Activated naive CD4-positive, alpha-beta T cell (primary cell): ENCODE measurements around the gene NTM.
"Not testable (repeated sequence)": the region's sequence is repeated elsewhere in the genome, so short reads cannot be mapped to it uniquely, and the experiment has no call there.

Source experiments
- DNase-seq, 4 experiments: peaks; one replicate each; lab custom pipeline; 2025; lab: John Stamatoyannopoulos, UW

The NTM gene

DNA sequence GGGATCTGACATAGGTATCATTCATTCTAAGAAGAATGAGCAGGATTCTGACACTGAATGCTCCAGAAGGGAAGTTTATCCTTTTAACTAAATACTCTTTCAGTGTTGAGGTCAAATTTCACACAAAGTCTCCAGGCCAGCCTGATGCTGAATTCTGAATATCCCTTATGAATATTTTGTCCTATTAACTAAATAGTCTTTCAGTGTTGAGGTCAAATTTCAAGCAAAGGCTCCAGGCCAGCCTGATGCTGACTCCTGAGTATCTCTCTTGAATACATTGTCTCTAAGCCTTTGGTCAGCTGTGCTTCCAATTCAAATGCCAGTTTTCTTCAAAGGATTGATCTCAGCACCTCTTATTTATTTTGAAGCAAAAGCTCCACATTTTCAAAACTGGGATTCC lies 676.8 kb downstream of the NTM start:
- DNase-seq, result no peak

- no peak for DNase-seq
These were observed 677.6 kb downstream of the NTM start for GRCh38 chr11:132048040-132048439.

DNA sequence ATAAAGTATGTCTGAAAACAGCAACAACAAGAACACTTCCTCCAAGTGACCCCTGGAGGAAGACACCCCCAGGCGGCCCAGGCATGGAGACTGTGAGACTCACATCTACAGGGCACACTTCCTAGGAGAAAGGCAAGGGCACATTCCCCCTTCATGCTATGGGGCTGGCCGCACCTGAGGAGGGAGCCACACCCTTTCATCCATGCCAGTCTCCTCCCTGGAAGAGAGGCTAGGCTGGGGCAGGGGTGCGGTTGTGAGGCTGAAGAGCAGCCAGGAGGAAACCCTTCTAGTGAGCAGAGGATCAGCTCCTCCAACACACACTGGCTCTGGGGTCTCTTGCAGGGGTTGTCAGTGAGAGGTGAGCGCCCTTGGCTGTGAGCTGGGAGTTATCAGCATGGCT lies 678.8 kb downstream of the NTM start:
- no peak for DNase-seq

DNA sequence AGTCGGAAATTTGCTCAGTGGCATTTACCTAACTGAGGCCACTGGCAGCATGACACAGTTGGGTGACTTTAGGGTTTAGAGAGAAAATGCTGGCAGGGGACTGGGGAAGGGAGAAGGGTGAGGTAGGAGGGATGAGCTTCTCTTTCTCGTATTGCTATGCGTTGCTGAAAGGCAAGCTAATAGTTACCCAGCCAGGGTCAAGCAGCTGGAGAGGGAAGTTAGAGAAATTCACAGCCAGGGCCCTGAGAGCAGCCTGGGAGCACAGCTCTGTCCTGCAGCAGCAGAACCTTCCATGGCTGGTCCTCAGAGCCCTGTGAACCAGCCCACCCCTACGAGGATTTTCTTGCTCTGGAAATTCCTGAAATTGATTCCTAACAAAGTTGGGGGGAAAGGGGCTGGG lies 679.6 kb downstream of the NTM start:
- no peak for DNase-seq

GRCh38 chr11:132050577-132051165 lies 680.3 kb downstream of the NTM start:
- DNase-seq, result no peak

DNA sequence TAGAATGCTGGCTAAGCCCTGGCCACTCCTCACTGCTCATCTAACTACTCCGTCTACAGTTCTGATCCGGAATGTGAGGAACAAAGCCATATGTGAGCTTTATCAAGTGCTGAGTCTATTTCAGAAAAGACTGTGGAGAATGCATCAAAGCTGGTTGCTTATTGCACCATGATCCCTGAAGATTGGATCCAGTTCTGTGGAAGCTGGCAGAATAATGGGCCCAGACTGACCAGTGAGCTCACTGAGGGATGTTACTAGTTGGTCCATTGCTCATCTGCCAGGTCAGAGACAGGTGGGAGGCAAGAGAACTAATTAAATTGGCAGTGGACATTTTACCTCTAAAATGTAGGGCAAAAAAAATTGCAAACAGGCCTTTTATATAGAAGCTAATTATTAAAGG lies 681.3 kb downstream of the NTM start:
- DNase-seq, result no peak

DNA sequence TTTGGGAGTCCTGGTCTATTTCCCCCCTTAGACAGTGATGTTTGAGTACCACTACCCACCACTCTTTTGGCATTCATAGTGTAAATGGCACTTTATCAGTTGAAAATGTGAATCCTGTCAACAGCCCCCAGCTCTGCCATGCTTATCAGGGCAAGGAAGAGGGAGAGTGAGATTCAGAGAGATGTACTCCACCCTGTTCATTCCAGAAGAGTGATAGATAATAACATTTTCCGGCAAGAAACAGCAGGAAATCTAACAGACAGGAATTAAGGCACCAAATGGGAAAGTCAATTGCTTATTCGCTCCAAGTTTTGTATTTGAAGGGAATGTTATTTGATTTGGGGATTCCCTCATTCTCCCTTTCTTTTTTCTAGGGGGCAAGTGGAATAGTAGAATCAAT lies 681.9 kb downstream of the NTM start:
- DNase-seq, result no peak

DNA sequence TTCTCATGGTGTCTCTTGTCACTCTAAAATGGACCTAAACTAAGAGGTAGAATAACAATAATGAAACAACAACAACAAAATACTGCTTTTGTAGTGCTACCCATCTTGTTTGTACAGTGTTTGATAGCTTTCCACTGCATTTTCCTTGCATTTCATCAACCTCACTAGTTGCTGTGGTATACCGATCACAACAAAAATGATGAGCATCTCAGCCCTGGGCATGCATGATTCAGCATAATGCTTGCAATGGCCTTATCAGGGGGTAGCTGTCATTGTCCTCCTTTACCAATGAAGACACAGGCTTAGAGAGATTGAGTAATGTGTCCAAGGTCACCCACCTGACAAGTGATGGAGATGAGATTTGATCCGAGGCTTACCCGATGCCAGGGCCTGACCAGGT lies 682.5 kb downstream of the NTM start:
- DNase-seq, result no peak

DNA sequence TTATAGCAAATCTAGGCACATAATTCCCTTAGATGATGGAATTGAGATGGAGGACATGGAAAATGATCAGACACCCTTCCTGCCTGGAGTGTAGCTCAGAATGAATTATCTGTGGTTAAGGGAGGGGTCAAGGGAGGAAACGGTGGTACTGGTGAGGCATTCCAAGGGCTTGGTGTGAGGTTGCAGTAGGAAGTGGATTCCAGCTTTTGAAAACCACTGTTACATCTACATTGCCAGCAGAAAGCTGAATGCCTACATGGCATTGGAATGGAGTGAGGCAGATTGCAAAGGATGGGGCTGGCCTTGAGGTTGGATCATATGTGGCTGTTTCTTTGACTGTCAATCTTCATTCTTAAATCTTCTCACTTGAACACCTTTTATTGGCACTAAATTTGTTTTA lies 684.4 kb downstream of the NTM start:
- DNase-seq, result no peak

GRCh38 chr11:132055296-132055695 lies 684.9 kb downstream of the NTM start:
- DNase-seq, result no peak

GRCh38 chr11:132056689-132057088 lies 686.3 kb downstream of the NTM start:
- DNase-seq, result no peak

DNA sequence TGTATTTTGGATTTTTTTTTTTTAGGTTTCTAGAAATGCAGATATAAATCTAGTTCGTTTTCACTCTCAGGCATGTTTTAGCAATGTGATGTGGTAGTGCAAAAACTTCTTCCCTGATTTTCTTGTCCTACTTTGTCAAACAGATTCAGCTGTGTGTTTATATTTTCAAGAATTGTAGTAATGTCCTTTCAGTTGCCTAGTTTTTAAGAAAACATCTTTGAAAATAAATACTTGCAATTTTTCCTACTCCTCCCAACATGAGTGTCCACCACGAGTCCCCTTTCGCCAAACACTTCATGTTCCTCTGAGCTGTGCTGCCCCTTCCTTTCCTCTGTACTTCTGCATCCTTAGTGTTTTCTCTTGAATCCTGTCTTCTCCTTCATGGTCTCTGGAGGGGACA lies 686.9 kb downstream of the NTM start:
- no peak for DNase-seq

- DNase-seq, result no peak
These were observed 687.9 kb downstream of the NTM start for GRCh38 chr11:132058211-132058772.

GRCh38 chr11:132060567-132060966 lies 690.2 kb downstream of the NTM start:
- no peak for DNase-seq

GRCh38 chr11:132062031-132062430 lies 691.6 kb downstream of the NTM start:
- no peak for DNase-seq

DNA sequence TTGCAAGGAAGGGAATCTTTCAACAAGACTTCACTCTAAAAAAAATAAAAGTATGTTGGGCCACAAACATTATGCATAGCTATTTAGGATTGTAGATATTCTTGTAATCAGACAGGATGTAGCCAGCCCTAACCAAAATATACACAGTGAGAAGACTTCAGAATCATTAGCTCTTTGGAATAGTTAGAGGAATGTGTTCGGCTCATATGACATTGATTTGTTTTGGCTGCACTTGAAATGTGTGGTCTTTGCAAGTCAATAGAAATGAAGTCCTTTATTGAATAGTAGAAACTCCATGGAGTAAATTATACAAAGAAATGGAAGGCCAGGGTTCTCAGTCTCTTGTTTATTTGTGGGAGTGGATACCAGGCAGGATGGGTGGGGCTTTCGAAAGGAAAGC lies 692.1 kb downstream of the NTM start:
- no peak for DNase-seq

- no peak for DNase-seq
These were observed 694.7 kb downstream of the NTM start for GRCh38 chr11:132064987-132065620.

GRCh38 chr11:132068556-132068955 lies 698.1 kb downstream of the NTM start:
- DNase-seq, result no peak

GRCh38 chr11:132069593-132069992 lies 699.2 kb downstream of the NTM start:
- not testable (repeated sequence) for DNase-seq

DNA sequence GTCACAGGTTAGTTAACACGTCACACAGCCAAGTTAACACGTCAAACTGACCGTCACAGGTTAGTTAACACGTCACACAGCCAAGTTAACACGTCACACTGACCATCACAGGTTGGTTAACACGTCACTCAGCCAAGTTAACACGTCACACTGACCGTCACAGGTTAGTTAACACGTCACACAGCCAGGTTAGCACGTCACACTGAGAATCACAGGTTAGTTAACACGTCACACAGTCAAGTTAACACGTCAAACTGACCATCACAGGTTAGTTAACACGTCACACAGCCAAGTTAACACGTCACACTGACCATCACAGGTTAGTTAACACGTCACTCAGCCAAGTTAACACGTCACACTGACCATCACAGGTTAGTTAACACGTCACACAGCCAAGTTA lies 700.5 kb downstream of the NTM start:
- DNase-seq, result not testable (repeated sequence)

GRCh38 chr11:132072044-132072857 lies 701.8 kb downstream of the NTM start:
- DNase-seq, result no peak

GRCh38 chr11:132072858-132073211 lies 702.4 kb downstream of the NTM start:
- no peak for DNase-seq

GRCh38 chr11:132073787-132074186 lies 703.4 kb downstream of the NTM start:
- DNase-seq, result no peak
